RWPE2 (cell line): ENCODE measurements around the gene RGPD5.
A peak's percentile ranks its signal among the peaks of the same experiment; 100 is the strongest.
"Not testable (repeated sequence)": the region's sequence is repeated elsewhere in the genome, so short reads cannot be mapped to it uniquely, and the experiment has no call there.

Source experiments
- ATAC-seq: fragments of 200-7000 bp; cut with Tn5 transposase; 3 replicates; pipeline ENCODE4 v1.9.1; 2021; ENCODE audit warnings: low read depth
- DNase-seq: peaks from one replicate; pipeline ENCODE4 v3.0.0-alpha.2; 2020; ENCODE audit warnings: low spot score
- H3K27ac ChIP-seq: fragments of 450-650 bp; 2 replicates; pipeline ENCODE4 v1.5.1; 2017; ENCODE audit warnings: mild to moderate bottlenecking; ENCODE audit not compliant: poor library complexity, severe bottlenecking
- H3K27me3 ChIP-seq: fragments of 250-450 bp; sonication (Bioruptor Pico); 2 replicates; pipeline ENCODE4 v1.5.1; 2021; ENCODE audit warnings: mild to moderate bottlenecking, moderate library complexity; ENCODE audit not compliant: insufficient read depth, poor library complexity, severe bottlenecking
- H3K36me3 ChIP-seq: fragments of 250-450 bp; sonication (Bioruptor Pico); 2 replicates; pipeline ENCODE4 v1.5.1; 2020; ENCODE audit warnings: low read depth, mild to moderate bottlenecking, moderate library complexity
- H3K4me1 ChIP-seq: fragments of 250-450 bp; sonication (Bioruptor Pico); 2 replicates; pipeline ENCODE4 v1.5.1; 2021; ENCODE audit warnings: mild to moderate bottlenecking, moderate library complexity; ENCODE audit not compliant: insufficient read depth, poor library complexity, severe bottlenecking
- H3K4me3 ChIP-seq: fragments of 250-450 bp; sonication (Bioruptor Pico); 2 replicates; pipeline ENCODE4 v1.5.1; 2021; ENCODE audit warnings: mild to moderate bottlenecking, moderate library complexity; ENCODE audit not compliant: severe bottlenecking
- H3K9me3 ChIP-seq: fragments of 250-450 bp; sonication (Bioruptor Pico); 2 replicates; pipeline ENCODE4 v1.5.1; 2021; ENCODE audit warnings: mild to moderate bottlenecking, moderate library complexity; ENCODE audit not compliant: severe bottlenecking

The RGPD5 gene

GRCh38 chr2:109781147-109781816 is 12.8 kb upstream of the RGPD5 start:
- not testable (repeated sequence) for DNase-seq, H3K27ac ChIP-seq, H3K36me3 ChIP-seq, H3K4me3 ChIP-seq, ATAC-seq, H3K4me1 ChIP-seq, H3K27me3 ChIP-seq, H3K9me3 ChIP-seq

GRCh38 chr2:109782446-109782993 is 11.6 kb upstream of the RGPD5 start:
- H3K4me1 ChIP-seq, H3K4me3 ChIP-seq, H3K27ac ChIP-seq, H3K27me3 ChIP-seq, ATAC-seq, H3K36me3 ChIP-seq, DNase-seq, H3K9me3 ChIP-seq: not testable (repeated sequence)

GRCh38 chr2:109791530-109792279 is 2.4 kb upstream of the RGPD5 start:
- not testable (repeated sequence) for ATAC-seq

GRCh38 chr2:109792659-109793058 is 1.4 kb upstream of the RGPD5 start:
- H3K36me3 ChIP-seq, H3K27me3 ChIP-seq, H3K27ac ChIP-seq, H3K4me1 ChIP-seq, DNase-seq, H3K4me3 ChIP-seq, H3K9me3 ChIP-seq: not testable (repeated sequence)
- ATAC-seq, result peak; percentile 71

More at GRCh38 chr2:109791530-109792279, 2.4 kb upstream of the RGPD5 start:
- H3K4me1 ChIP-seq, H3K4me3 ChIP-seq, H3K9me3 ChIP-seq, H3K36me3 ChIP-seq, H3K27me3 ChIP-seq, DNase-seq, H3K27ac ChIP-seq: not testable (repeated sequence)

- peak; percentile 58; the same call in 2 of the 3 replicates for ATAC-seq
- H3K36me3 ChIP-seq, DNase-seq, H3K4me1 ChIP-seq, H3K27me3 ChIP-seq, H3K4me3 ChIP-seq, H3K27ac ChIP-seq, H3K9me3 ChIP-seq: not testable (repeated sequence)
These were observed 77.1 kb downstream of the RGPD5 start for GRCh38 chr2:109871129-109871751.

- not testable (repeated sequence) for ATAC-seq, H3K4me1 ChIP-seq, H3K4me3 ChIP-seq, DNase-seq, H3K36me3 ChIP-seq, H3K27me3 ChIP-seq, H3K9me3 ChIP-seq, H3K27ac ChIP-seq
These were observed 82.5 kb downstream of the RGPD5 start for GRCh38 chr2:109876625-109877024.

GRCh38 chr2:109882112-109882511 is 88.0 kb downstream of the RGPD5 start:
- not testable (repeated sequence) for H3K27ac ChIP-seq, H3K4me3 ChIP-seq, H3K27me3 ChIP-seq, H3K4me1 ChIP-seq, DNase-seq, H3K9me3 ChIP-seq, ATAC-seq, H3K36me3 ChIP-seq

GRCh38 chr2:109888414-109888813 is 94.3 kb downstream of the RGPD5 start:
- not testable (repeated sequence) for H3K4me1 ChIP-seq, H3K36me3 ChIP-seq
- ATAC-seq, result 0 out of 3 replicates have a peak, but pooled peaks have one; percentile 27

GRCh38 chr2:109889909-109890308 is 95.8 kb downstream of the RGPD5 start:
- H3K36me3 ChIP-seq, H3K9me3 ChIP-seq, H3K27ac ChIP-seq, H3K27me3 ChIP-seq, DNase-seq, H3K4me3 ChIP-seq, H3K4me1 ChIP-seq: not testable (repeated sequence)
- 0 out of 3 replicates have a peak, but pooled peaks have one; percentile 33 for ATAC-seq

More at GRCh38 chr2:109888414-109888813, 94.3 kb downstream of the RGPD5 start:
- H3K4me3 ChIP-seq, DNase-seq, H3K27ac ChIP-seq, H3K27me3 ChIP-seq, H3K9me3 ChIP-seq: not testable (repeated sequence)

GRCh38 chr2:109891024-109891423 is 96.9 kb downstream of the RGPD5 start:
- H3K27me3 ChIP-seq, H3K36me3 ChIP-seq, ATAC-seq, H3K9me3 ChIP-seq, H3K4me1 ChIP-seq, H3K27ac ChIP-seq, DNase-seq, H3K4me3 ChIP-seq: not testable (repeated sequence)

GRCh38 chr2:109893736-109894135 is 99.6 kb downstream of the RGPD5 start:
- not testable (repeated sequence) for H3K27ac ChIP-seq, H3K4me3 ChIP-seq, DNase-seq, ATAC-seq, H3K27me3 ChIP-seq, H3K9me3 ChIP-seq, H3K4me1 ChIP-seq, H3K36me3 ChIP-seq
